A673 (cell line): ENCODE results near the gene APOA4. TPM values are rescaled to one million over a fixed set of nuclear protein-coding genes. Genes with fewer than 3 reads are reported as not detected.
"Not testable (repeated sequence)": the region's sequence is repeated elsewhere in the genome, so short reads cannot be mapped to it uniquely, and the experiment has no call there.

Experiments used
- BruUV-seq: library from RNA; stranded (reverse); fragments of 400-500 nt; replicated peaks from 2 replicates; lab custom pipeline; 2021; lab: Mats Ljungman, UMichigan
- CTCF ChIA-PET: fragments of 300-600 bp; sonication (Branson Sonifier 250); formaldehyde crosslinking; loops from one replicate; lab custom pipeline; 2022; ENCODE audit warnings: antibody characterized with exemption; lab: Charles Lee
- POLR2A ChIA-PET: fragments of 300-600 bp; sonication (Branson Sonifier 250); formaldehyde crosslinking; loops from one replicate; lab custom pipeline; 2022; ENCODE audit warnings: antibody characterized with exemption; ENCODE audit not compliant: low non-redundant PET; lab: Charles Lee
- DNase-seq: peaks from one replicate; pipeline ENCODE4 v3.0.0-alpha.2; 2015; ENCODE audit warnings: low spot score
- H3K27ac ChIP-seq: fragments of 200-600 bp; sonication (generic); 2 replicates; pipeline ENCODE4 v1.5.1; 2016; ENCODE audit warnings: mixed run types, low read depth, mild to moderate bottlenecking, mixed read lengths, antibody characterized with exemption, low read length; ENCODE audit not compliant: poor library complexity, severe bottlenecking
- H3K27me3 ChIP-seq: fragments of 200-600 bp; sonication (generic); replicated peaks from 2 replicates; pipeline ENCODE4 v1.6.1; 2017; ENCODE audit warnings: mixed run types, low read depth, mild to moderate bottlenecking, mixed read lengths, antibody characterized with exemption, low read length; ENCODE audit not compliant: insufficient read depth, poor library complexity
- H3K36me3 ChIP-seq: fragments of 200-600 bp; sonication (generic); 2 replicates; pipeline ENCODE4 v1.6.1; 2016; ENCODE audit warnings: mixed run types, mild to moderate bottlenecking, mixed read lengths, antibody characterized with exemption, low read length; ENCODE audit not compliant: insufficient read depth, poor library complexity, severe bottlenecking
- H3K4me1 ChIP-seq: fragments of 200-600 bp; sonication (generic); 2 replicates; pipeline ENCODE4 v1.6.1; 2017; ENCODE audit warnings: mixed run types, mild to moderate bottlenecking, mixed read lengths, antibody characterized with exemption, low read length; ENCODE audit not compliant: insufficient read depth, poor library complexity, severe bottlenecking
- H3K4me3 ChIP-seq: fragments of 200-600 bp; sonication (generic); 2 replicates; pipeline ENCODE4 v1.5.1; 2016; ENCODE audit warnings: low read depth, mixed run types, mild to moderate bottlenecking, mixed read lengths, low read length; ENCODE audit not compliant: poor library complexity, severe bottlenecking
- H3K9me3 ChIP-seq: fragments of 200-600 bp; sonication (generic); 2 replicates; pipeline ENCODE4 v1.6.1; 2016; ENCODE audit warnings: mixed run types, low read depth, mild to moderate bottlenecking, mixed read lengths, antibody characterized with exemption, low read length; ENCODE audit not compliant: poor library complexity, severe bottlenecking
- CTCF ChIP-seq: fragments of 300-800, 200-600 bp; sonication (generic); conservative IDR thresholded peaks from 2 replicates; pipeline ENCODE4 v1.5.1; 2017; ENCODE audit warnings: low read depth, mild to moderate bottlenecking, antibody characterized with exemption, low read length, moderate library complexity, mixed read lengths
- EZH2 ChIP-seq: fragments of 200-600 bp; sonication (generic); IDR thresholded peaks from 2 replicates; pipeline ENCODE4 v1.6.1; 2017; ENCODE audit warnings: borderline replicate concordance, low read depth, mild to moderate bottlenecking, mixed read lengths, antibody characterized with exemption, low read length; ENCODE audit not compliant: poor library complexity, severe bottlenecking
- intact Hi-C: fragments of 100-400 bp; cut with micrococcal nuclease; formaldehyde crosslinking; loops from one replicate; pipeline ENCODE4 v1.10.0; 2022; ENCODE audit not compliant: unreplicated experiment
- total RNA-seq: library from RNA; stranded (reverse); gene quantifications from 2 replicates; pipeline ENCODE4 v1.2.3, GENCODE V29; 2021

Gene APOA4
- total RNA-seq, 1 experiment from 2014 or later, result not detected

GRCh38 chr11:116835791-116836631 is 12.9 kb upstream of the APOA4 start:
- Histone ChIP-seq H3K27me3 (no peaks in the 10 kb centered on the region), H3K27ac (peak overlapping the region; percentile 5), H3K9me3 (no peaks in the 10 kb centered on the region), H3K4me1 (peaks cover 6% of the 10 kb centered on the region), H3K36me3 (no peaks in the 10 kb centered on the region), H3K4me3 (peak overlapping the region; percentile 42)
- TF ChIP-seq CTCF (peak; percentile 95), EZH2 (no peak)
- CTCF ChIA-PET, result interaction anchor here (0.7 to 1.6 kb wide), 11 partner anchors 12 to 391 kb away, joined by 3 to 56 read pairs (median 4); partner anchors contain the start of genes APOA5, PAFAH1B2 and ZPR1
- BruUV-seq, result no TSS peak
- intact Hi-C loops, result loop anchor here (1.0 kb wide), 1 partner anchor 45 kb away; the partner anchor contains the start of gene APOA5
- DNase-seq, result peak; percentile 98
- POLR2A ChIA-PET, result interaction anchor here (0.5 to 0.7 kb wide), 4 partner anchors 240 to 492 kb away, joined by 3 to 7 read pairs (median 4); partner anchors contain the start of gene CEP164

- H3K4me3 ChIP-seq, result peak overlapping the region; percentile 42
- H3K27me3 ChIP-seq, result no peaks in the 10 kb centered on the region
- no peak for DNase-seq
- H3K9me3 ChIP-seq, result no peaks in the 10 kb centered on the region
- ChIA-PET POLR2A (interaction anchor here (0.5 to 0.7 kb wide), 3 partner anchors 304 to 493 kb away, joined by 3 to 7 read pairs (median 3); partner anchors contain the start of gene CEP164), CTCF (interaction anchor here (0.7 to 1.6 kb wide), 10 partner anchors 13 to 392 kb away, joined by 3 to 56 read pairs (median 4); partner anchors contain the start of genes APOA5, PAFAH1B2 and ZPR1)
- TF ChIP-seq CTCF (no peak), EZH2 (no peak)
- peaks cover 6% of the 10 kb centered on the region for H3K4me1 ChIP-seq
- BruUV-seq, result no TSS peak
- intact Hi-C loops, result no loop called here
- peak overlapping the region; percentile 5 for H3K27ac ChIP-seq
- no peaks in the 10 kb centered on the region for H3K36me3 ChIP-seq
Measured at GRCh38 chr11:116835042-116835772, 12.1 kb upstream of the APOA4 start.

GRCh38 chr11:116834535-116835041 is 11.5 kb upstream of the APOA4 start:
- H3K27ac ChIP-seq, H3K36me3 ChIP-seq, DNase-seq, H3K4me3 ChIP-seq, H3K9me3 ChIP-seq, BruUV-seq, H3K4me1 ChIP-seq, H3K27me3 ChIP-seq, intact Hi-C loops: not testable (repeated sequence)
- POLR2A ChIA-PET, result interaction anchor here (0.6 kb wide), 1 partner anchor 36 kb away, joined by 3 read pairs; no protein-coding TSS in a partner anchor
- CTCF ChIA-PET, result interaction anchor here (0.6 kb wide), 1 partner anchor 10 kb away, joined by 4 read pairs; no protein-coding TSS in a partner anchor
